Gastroesophageal sphincter (tissue), 4 donors: ENCODE measurements around the gene ITGA5. TPM values are rescaled to one million over a fixed set of nuclear protein-coding genes. Genes with fewer than 3 reads are reported as not detected.

Experiments
- ATAC-seq: fragments of 150-250 bp; one replicate; pipeline ENCODE4 v1.9.1; 2016; ENCODE audit warnings: mild to moderate bottlenecking, moderate library complexity
- H3K27ac ChIP-seq, 4 donors: fragments of 200-600 bp; sonication (generic) in 3 of 4; 1 replicate in 3 of 4; 2 replicates in 1 of 4; pipeline ENCODE4 v1.5.1; 2016 to 2019
- H3K27me3 ChIP-seq: fragments of 200-600 bp; sonication (generic); one replicate; pipeline ENCODE4 v1.5.1; 2019
- H3K36me3 ChIP-seq, 2 donors: fragments of 200-600 bp; sonication (generic); one replicate each; pipeline ENCODE4 v1.5.1; 2019; ENCODE audit warnings: control low read depth in 1 of 2
- H3K4me1 ChIP-seq, 3 donors: fragments of 200-600 bp; sonication (generic); 1 replicate in 2 of 3; 2 replicates in 1 of 3; pipeline ENCODE4 v1.5.1; 2016 to 2019; ENCODE audit warnings: control low read depth in 2 of 3
- H3K4me3 ChIP-seq, 2 donors: fragments of 200-600 bp; sonication (generic); one replicate each; pipeline ENCODE4 v1.5.1; 2019; ENCODE audit warnings: mild to moderate bottlenecking in 1 of 2, moderate library complexity in 1 of 2
- H3K9me3 ChIP-seq, 3 donors: fragments of 200-600 bp; sonication (generic); one replicate each; pipeline ENCODE4 v1.5.1; 2017 to 2019; ENCODE audit warnings: control low read depth in 2 of 3
- EP300 ChIP-seq: sonication (generic); formaldehyde crosslinking; IDR thresholded peaks from one replicate; pipeline ENCODE4 v1.6.1; 2017; ENCODE audit warnings: antibody characterized with exemption, mild to moderate bottlenecking
- POLR2A ChIP-seq, 2 donors: fragments of 450-650 bp; IDR thresholded peaks; one replicate each; pipeline ENCODE4 v1.6.1; 2017; ENCODE audit warnings: antibody characterized with exemption in 2 of 2, mild to moderate bottlenecking in 2 of 2, moderate library complexity in 1 of 2
- POLR2AphosphoS5 ChIP-seq: sonication (generic); formaldehyde crosslinking; IDR thresholded peaks from one replicate; pipeline ENCODE4 v1.6.1; 2017; ENCODE audit warnings: antibody characterized with exemption
- WGBS, 2 donors: methylation state at CpG; one replicate each; pipeline ENCODE4 v1.1.5; 2018; ENCODE audit warnings: low coverage in 1 of 2; 5-methylcytosine and 5-hydroxymethylcytosine counted together
- total RNA-seq, 4 donors: library from RNA; depleted of rRNA; stranded (reverse); fragments of >200 nt; gene quantifications; one replicate each; pipeline ENCODE4 v1.1.0, GENCODE V29; 2016
- TF ChIP-seq, protein P1 (sequence below), 4 experiments: fragments of 200-600 bp in 2 of 4; fragments of 450-650 bp in 2 of 4; sonication (generic) in 1 of 4; IDR thresholded peaks; one replicate each; pipeline ENCODE4 v1.5.1; 2017 to 2019; ENCODE audit warnings: antibody characterized with exemption in 4 of 4, mild to moderate bottlenecking in 2 of 4, moderate library complexity in 2 of 4

Gene ITGA5
- total RNA-seq, 4 donors from 2014 or later: 141 to 908 (median 220) TPM

DNA sequence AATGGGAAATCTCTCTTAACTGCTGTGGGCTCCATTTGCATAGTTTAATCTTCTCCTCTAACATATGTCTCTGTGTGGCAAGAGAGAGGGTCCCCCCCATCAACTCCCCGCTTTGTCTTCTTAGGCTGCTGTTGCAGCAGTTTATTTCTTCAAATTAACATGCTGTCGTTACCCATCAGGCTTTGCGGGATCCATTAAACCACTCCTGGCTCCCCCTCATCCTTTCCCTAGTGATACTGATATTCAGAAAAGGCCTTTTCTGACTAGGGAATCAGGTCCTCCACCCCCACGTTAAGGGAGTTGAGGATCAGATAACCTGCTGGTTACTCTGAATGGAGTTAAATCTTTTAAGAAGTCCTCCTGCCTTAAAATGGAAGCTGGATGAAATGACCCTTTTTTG is 70.0 kb downstream of the ITGA5 start:
- 67 to 93% methylated on average over 4 of the region's 4 CpGs for WGBS, 2 donors
- no peak for ATAC-seq
- peaks cover 4 to 74% of the 10 kb centered on the region in 2 donors for H3K36me3 ChIP-seq

More for the DNA sequence above, 70.0 kb downstream of the ITGA5 start:
- H3K4me3 ChIP-seq: no peak overlapping the region
- H3K4me1 ChIP-seq: peaks cover 4 to 38% (median 19%) of the 10 kb centered on the region in 3 donors
- H3K27ac ChIP-seq: no peak overlapping the region
- no peaks in the 10 kb centered on the region for H3K27me3 ChIP-seq
- TF ChIP-seq EP300 (no peak), POLR2AphosphoS5 (no peak), POLR2A (IDR thresholded peaks at IDR 0.05) (no peak)
- TF ChIP-seq, protein P1, sequence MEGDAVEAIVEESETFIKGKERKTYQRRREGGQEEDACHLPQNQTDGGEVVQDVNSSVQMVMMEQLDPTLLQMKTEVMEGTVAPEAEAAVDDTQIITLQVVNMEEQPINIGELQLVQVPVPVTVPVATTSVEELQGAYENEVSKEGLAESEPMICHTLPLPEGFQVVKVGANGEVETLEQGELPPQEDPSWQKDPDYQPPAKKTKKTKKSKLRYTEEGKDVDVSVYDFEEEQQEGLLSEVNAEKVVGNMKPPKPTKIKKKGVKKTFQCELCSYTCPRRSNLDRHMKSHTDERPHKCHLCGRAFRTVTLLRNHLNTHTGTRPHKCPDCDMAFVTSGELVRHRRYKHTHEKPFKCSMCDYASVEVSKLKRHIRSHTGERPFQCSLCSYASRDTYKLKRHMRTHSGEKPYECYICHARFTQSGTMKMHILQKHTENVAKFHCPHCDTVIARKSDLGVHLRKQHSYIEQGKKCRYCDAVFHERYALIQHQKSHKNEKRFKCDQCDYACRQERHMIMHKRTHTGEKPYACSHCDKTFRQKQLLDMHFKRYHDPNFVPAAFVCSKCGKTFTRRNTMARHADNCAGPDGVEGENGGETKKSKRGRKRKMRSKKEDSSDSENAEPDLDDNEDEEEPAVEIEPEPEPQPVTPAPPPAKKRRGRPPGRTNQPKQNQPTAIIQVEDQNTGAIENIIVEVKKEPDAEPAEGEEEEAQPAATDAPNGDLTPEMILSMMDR (IDR thresholded peaks at IDR 0.05): no peak
- H3K9me3 ChIP-seq: no peaks in the 10 kb centered on the region

Other genes starting within 250 kb of the ITGA5 start
- gene SMUG1, start 230.3 kb downstream of the ITGA5 start, total RNA-seq: 10 to 100 TPM; 25.3 to 35.8 (median 31.9) TPM
- gene CBX5, start 139.1 kb downstream of the ITGA5 start, total RNA-seq: 10 to 100 TPM; 32.5 to 62.4 (median 49.3) TPM
- gene HNRNPA1, start 138.5 kb downstream of the ITGA5 start, total RNA-seq: 100 to 1,000 TPM; 250 to 459 (median 349) TPM
- 1 to 10 TPM in 1 of 4 donors, under 1 TPM in 2, not detected in 1; 0.37 to 1.6 (median 0.77) TPM for gene NFE2, start 118.3 kb downstream of the ITGA5 start, total RNA-seq
- gene COPZ1, start 94.1 kb downstream of the ITGA5 start, total RNA-seq: 100 to 1,000 TPM in 1 of 4 donors, 10 to 100 TPM in 3; 47.0 to 138 (median 57.5) TPM
- under 1 TPM in 1 of 4 donors, not detected in 3; 0.54 TPM for gene GPR84, start 54.8 kb downstream of the ITGA5 start, total RNA-seq
- 10 to 100 TPM in 3 of 4 donors, 1 to 10 TPM in 1; 7.5 to 28.0 (median 19.5) TPM for gene ZNF385A, start 34.5 kb downstream of the ITGA5 start, total RNA-seq
- 1 to 10 TPM in 1 of 4 donors, not detected in 3; 1.0 TPM for gene GTSF1, start 54.3 kb upstream of the ITGA5 start, total RNA-seq
- 10 to 100 TPM in 3 of 4 donors, 1 to 10 TPM in 1; 5.9 to 19.9 (median 13.8) TPM for gene NCKAP1L, start 78.5 kb upstream of the ITGA5 start, total RNA-seq
- 10 to 100 TPM in 2 of 4 donors, 1 to 10 TPM in 2; 6.3 to 25.4 (median 11.7) TPM for gene PDE1B, start 130.3 kb upstream of the ITGA5 start, total RNA-seq
- 10 to 100 TPM in 2 of 4 donors, 1 to 10 TPM in 2; 2.5 to 27.9 (median 18.0) TPM for gene PPP1R1A, start 169.4 kb upstream of the ITGA5 start, total RNA-seq
- not detected for gene LACRT, start 215.6 kb upstream of the ITGA5 start, total RNA-seq
- not detected for gene DCD, start 229.1 kb upstream of the ITGA5 start, total RNA-seq